ENCODE data around the gene INKA1. TPM values are rescaled to one million over a fixed set of nuclear protein-coding genes. Genes with fewer than 3 reads are reported as not detected.

The INKA1 gene
- total RNA-seq, 2 experiments from 2014 or later, result 7.9 to 12.8 TPM

- Histone ChIP-seq H3K4me1 (ENCODE audit: insufficient read depth, low read length, poor library complexity, severe bottlenecking) (no peaks in the 10 kb centered on the region), H3K36me3 (ENCODE audit: insufficient read depth, low read length) (peaks cover 41% of the 10 kb centered on the region), H3K9me3 (ENCODE audit: low read length) (no peaks in the 10 kb centered on the region), H3K4me2 (ENCODE audit: low read length) (no peak overlapping the region), H3K27ac (ENCODE audit: low read depth, low read length, poor library complexity, severe bottlenecking) (no peak overlapping the region), H2AFZ (ENCODE audit: low read length) (no peak overlapping the region), H3K79me2 (ENCODE audit: insufficient read depth, low read depth, low read length) (no peaks in the 10 kb centered on the region), H3K9me2 (ENCODE audit: insufficient read depth, low read length) (no peaks in the 10 kb centered on the region), H3K4me3 (ENCODE audit: low read depth, low read length, poor library complexity, severe bottlenecking) (no peak overlapping the region), H4K20me1 (ENCODE audit: insufficient read depth, low read length) (no peaks in the 10 kb centered on the region)
- BruUV-seq (replicated peaks), result TSS peak; percentile 63
- intact Hi-C loops (cut with micrococcal nuclease; ENCODE audit: unreplicated experiment), result no loop called here
- DNase-seq (ENCODE audit: low spot score), result no peak
- ChIA-PET CTCF (ENCODE audit: unreplicated experiment) (interaction anchor here (0.6 to 0.9 kb wide), 2 partner anchors 21 to 70 kb away, joined by 3 read pairs; no protein-coding TSS in a partner anchor), POLR2A (interaction anchor here (0.5 to 1.2 kb wide), 4 partner anchors 9 to 1742 kb away, joined by 3 to 9 read pairs (median 5); no protein-coding TSS in a partner anchor)
- no peak for TF ChIP-seq EZH2phosphoT487 (IDR thresholded peaks at IDR 0.05; ENCODE audit: borderline replicate concordance, low read depth, low read length)
- TF ChIP-seq CTCF (conservative IDR thresholded peaks at IDR 0.05; ENCODE audit: low read length), result no peak
Observed at GRCh38 chr3:49826016-49826415, 23.0 kb downstream of the INKA1 start.

DNA sequence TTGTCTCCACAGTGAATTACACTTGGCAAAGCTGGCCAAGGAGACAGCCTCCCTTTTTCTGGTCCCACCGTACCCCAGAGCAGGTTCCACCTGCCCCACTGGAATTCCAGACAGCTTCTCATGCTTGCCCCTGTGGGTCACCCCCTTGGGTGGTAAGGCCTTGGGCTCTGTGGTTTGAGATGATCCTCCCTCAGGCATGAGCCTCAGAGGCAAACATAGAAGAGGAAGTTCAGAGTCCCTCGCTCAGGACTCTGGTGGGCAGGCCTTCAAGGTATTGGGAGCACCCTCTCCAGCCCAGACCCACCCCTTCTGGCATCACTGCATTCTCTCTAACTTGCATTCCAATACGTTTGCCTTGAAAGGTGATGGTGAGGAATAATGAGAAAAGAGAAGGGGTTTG, 28.3 kb downstream of the INKA1 start:
- H3K4me2 ChIP-seq (ENCODE audit: low read length), result no peak overlapping the region
- H4K20me1 ChIP-seq (ENCODE audit: insufficient read depth, low read length), result no peaks in the 10 kb centered on the region
- H2AFZ ChIP-seq (ENCODE audit: low read length), result no peak overlapping the region
- no peak overlapping the region for H3K4me3 ChIP-seq (ENCODE audit: low read depth, low read length, poor library complexity, severe bottlenecking)
- H3K9me2 ChIP-seq (ENCODE audit: insufficient read depth, low read length), result no peaks in the 10 kb centered on the region
- DNase-seq (ENCODE audit: low spot score), result no peak
- TF ChIP-seq CTCF (conservative IDR thresholded peaks at IDR 0.05; ENCODE audit: low read length) (no peak), EZH2phosphoT487 (IDR thresholded peaks at IDR 0.05; ENCODE audit: borderline replicate concordance, low read depth, low read length) (no peak)
- ChIA-PET POLR2A (interaction anchor here (0.5 to 0.6 kb wide), 2 partner anchors 66 to 159 kb away, joined by 4 read pairs; no protein-coding TSS in a partner anchor), CTCF (ENCODE audit: unreplicated experiment) (interaction anchor here (0.7 kb wide), 1 partner anchor 211 kb away, joined by 3 read pairs; no protein-coding TSS in a partner anchor)
- intact Hi-C loops (cut with micrococcal nuclease; ENCODE audit: unreplicated experiment), result no loop called here
- no peaks in the 10 kb centered on the region for H3K79me2 ChIP-seq (ENCODE audit: insufficient read depth, low read depth, low read length)
- no TSS peak for BruUV-seq (replicated peaks)
- H3K4me1 ChIP-seq (ENCODE audit: insufficient read depth, low read length, poor library complexity, severe bottlenecking), result no peaks in the 10 kb centered on the region
- peaks cover 84% of the 10 kb centered on the region for H3K36me3 ChIP-seq (ENCODE audit: insufficient read depth, low read length)
- H3K27ac ChIP-seq (ENCODE audit: low read depth, low read length, poor library complexity, severe bottlenecking), result no peak overlapping the region
- H3K9me3 ChIP-seq (ENCODE audit: low read length), result no peaks in the 10 kb centered on the region

DNA sequence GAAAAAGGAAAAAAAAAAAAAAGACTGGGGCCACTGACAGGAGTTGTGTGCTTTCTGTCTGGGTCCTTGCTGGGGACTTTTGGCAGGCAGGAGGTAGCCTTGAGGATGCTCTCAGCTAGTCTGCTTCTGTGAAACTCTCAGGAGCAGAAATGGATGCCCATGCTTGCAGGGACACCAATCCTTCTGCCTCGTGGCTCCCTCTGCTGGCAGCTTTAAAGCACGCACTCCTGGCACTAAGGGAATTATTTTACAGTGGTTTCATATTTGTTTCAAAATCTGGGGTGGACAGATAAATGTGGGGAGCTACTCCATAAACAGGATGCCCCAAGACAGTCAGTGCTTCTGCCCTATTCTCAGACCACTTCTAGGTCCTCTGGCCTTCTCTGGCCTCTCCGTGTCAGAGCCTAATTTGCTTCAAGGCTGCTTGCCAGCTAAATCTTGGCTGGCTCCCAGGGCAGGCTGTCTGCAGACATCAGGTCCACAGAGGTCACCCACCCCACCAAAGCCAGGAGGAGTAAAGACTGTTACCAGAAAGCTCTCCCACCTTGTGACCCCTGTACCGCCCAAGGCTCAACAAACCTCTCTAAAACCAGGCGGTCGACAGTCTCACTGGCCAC, 36.2 kb downstream of the INKA1 start:
- Histone ChIP-seq H4K20me1 (ENCODE audit: insufficient read depth, low read length) (no peaks in the 10 kb centered on the region), H3K9me2 (ENCODE audit: insufficient read depth, low read length) (no peaks in the 10 kb centered on the region), H3K4me2 (ENCODE audit: low read length) (no peak overlapping the region), H3K79me2 (ENCODE audit: insufficient read depth, low read depth, low read length) (no peaks in the 10 kb centered on the region), H3K9me3 (ENCODE audit: low read length) (no peaks in the 10 kb centered on the region), H3K36me3 (ENCODE audit: insufficient read depth, low read length) (peaks cover 88% of the 10 kb centered on the region), H3K27ac (ENCODE audit: low read depth, low read length, poor library complexity, severe bottlenecking) (no peak overlapping the region), H3K4me1 (ENCODE audit: insufficient read depth, low read length, poor library complexity, severe bottlenecking) (peaks cover 3% of the 10 kb centered on the region), H2AFZ (ENCODE audit: low read length) (no peak overlapping the region), H3K4me3 (ENCODE audit: low read depth, low read length, poor library complexity, severe bottlenecking) (no peak overlapping the region)
- TF ChIP-seq CTCF (conservative IDR thresholded peaks at IDR 0.05; ENCODE audit: low read length) (peak; percentile 97), EZH2phosphoT487 (IDR thresholded peaks at IDR 0.05; ENCODE audit: borderline replicate concordance, low read depth, low read length) (no peak)
- DNase-seq (ENCODE audit: low spot score), result peak; percentile 85
- ChIA-PET CTCF (ENCODE audit: unreplicated experiment) (interaction anchor here (0.6 to 2.9 kb wide), 6 partner anchors 11 to 68 kb away, joined by 3 to 29 read pairs (median 3); partner anchors contain the start of genes CDHR4 and INKA1), POLR2A (interaction anchor here (1.6 to 2.4 kb wide), 2 partner anchors 34 to 36 kb away, joined by 11 to 15 read pairs; partner anchors contain the start of gene INKA1)
- intact Hi-C loops (cut with micrococcal nuclease; ENCODE audit: unreplicated experiment), result loop anchor here (1.0 kb wide), 2 partner anchors 37 to 136 kb away; no protein-coding TSS in a partner anchor
- no TSS peak for BruUV-seq (replicated peaks)
